Hepatocyte (in vitro differentiated cells): ENCODE results near the gene CCL2. TPM values are rescaled to one million over a fixed set of nuclear protein-coding genes. Genes with fewer than 3 reads are reported as not detected.
"Not testable (repeated sequence)": the region's sequence is repeated elsewhere in the genome, so short reads cannot be mapped to it uniquely, and the experiment has no call there.

Experiments used
- DNase-seq: peaks from one replicate; pipeline ENCODE4 v3.0.0-alpha.2; 2016; ENCODE audit warnings: low spot score
- H2AFZ ChIP-seq: fragments of 200-600 bp; sonication (generic); 2 replicates; pipeline ENCODE4 v1.6.0; 2016; ENCODE audit warnings: antibody characterized with exemption, mild to moderate bottlenecking
- H3K27ac ChIP-seq: fragments of 200-600 bp; sonication (generic); 2 replicates; pipeline ENCODE4 v1.5.1; 2016; ENCODE audit warnings: mild to moderate bottlenecking
- H3K27me3 ChIP-seq: fragments of 200-600 bp; sonication (generic); 2 replicates; pipeline ENCODE4 v1.6.1; 2016
- H3K36me3 ChIP-seq: fragments of 200-600 bp; sonication (generic); replicated peaks from 2 replicates; pipeline ENCODE4 v1.5.1; 2016; ENCODE audit warnings: low read depth; ENCODE audit not compliant: insufficient read depth
- H3K4me1 ChIP-seq: fragments of 200-600 bp; sonication (generic); 2 replicates; pipeline ENCODE4 v1.5.1; 2016; ENCODE audit warnings: mild to moderate bottlenecking, moderate library complexity; ENCODE audit not compliant: insufficient read depth
- H3K4me2 ChIP-seq: fragments of 200-600 bp; sonication (generic); 2 replicates; pipeline ENCODE4 v1.6.0; 2016
- H3K4me3 ChIP-seq: fragments of 200-600 bp; sonication (generic); 2 replicates; pipeline ENCODE4 v1.5.1; 2016; ENCODE audit warnings: mild to moderate bottlenecking
- H3K79me2 ChIP-seq: fragments of 200-600 bp; sonication (generic); 2 replicates; pipeline ENCODE4 v1.6.0; 2017; ENCODE audit warnings: mild to moderate bottlenecking
- H3K9me2 ChIP-seq: fragments of 200-600 bp; sonication (generic); replicated peaks from 2 replicates; pipeline ENCODE4 v1.6.0; 2017; ENCODE audit warnings: mild to moderate bottlenecking; ENCODE audit not compliant: insufficient read depth
- H3K9me3 ChIP-seq: fragments of 200-600 bp; sonication (generic); 2 replicates; pipeline ENCODE4 v1.5.1; 2016; ENCODE audit warnings: low read depth, mild to moderate bottlenecking
- H4K20me1 ChIP-seq: fragments of 200-600 bp; sonication (generic); 2 replicates; pipeline ENCODE4 v1.6.0; 2016; ENCODE audit warnings: mild to moderate bottlenecking; ENCODE audit not compliant: insufficient read depth, poor library complexity, severe bottlenecking
- EZH2 ChIP-seq: fragments of 200-600 bp; sonication (generic); IDR thresholded peaks from 2 replicates; pipeline ENCODE4 v1.6.1; 2016; ENCODE audit warnings: antibody characterized with exemption, mild to moderate bottlenecking, borderline replicate concordance
- EZH2phosphoT487 ChIP-seq: fragments of 200-600 bp; sonication (generic); IDR thresholded peaks from one replicate; pipeline ENCODE4 v1.6.1; 2018; ENCODE audit warnings: antibody characterized with exemption, mild to moderate bottlenecking, low read depth, moderate library complexity; ENCODE audit not compliant: unreplicated experiment, severe bottlenecking
- WGBS: methylation state at CpG from one replicate; pipeline ENCODE4 v1.1.6; 2016; ENCODE audit warnings: low lambda C conversion rate; ENCODE audit errors: missing lambda C conversion rate; 5-methylcytosine and 5-hydroxymethylcytosine counted together
- polyA plus RNA-seq: library from polyadenylated mRNA; unstranded; fragments of >200 nt; fragmentation: Nextera tagmentation; extraction: Ambion mirVana; gene quantifications from 2 replicates; pipeline ENCODE4 v1.2.1, GENCODE V29; 2016
- total RNA-seq: library from RNA; depleted of rRNA; stranded (reverse); fragments of >200 nt; gene quantifications from 2 replicates; pipeline ENCODE4 v1.2.3, GENCODE V29; 2014
- TF ChIP-seq, protein P1 (sequence below): fragments of 200-600 bp; sonication (generic); IDR thresholded peaks from 2 replicates; pipeline ENCODE4 v1.5.1; 2016; ENCODE audit warnings: antibody characterized with exemption, mild to moderate bottlenecking; ENCODE audit not compliant: poor library complexity

CCL2 gene
- total and polyA plus RNA-seq, 2 experiments from 2014 or later: 27.4 to 54.0 TPM

GRCh38 chr17:34225046-34225445, 30.0 kb upstream of the CCL2 start:
- H2AFZ ChIP-seq: no peak overlapping the region
- TF ChIP-seq EZH2 (no peak), EZH2phosphoT487 (no peak)
- TF ChIP-seq, protein P1, sequence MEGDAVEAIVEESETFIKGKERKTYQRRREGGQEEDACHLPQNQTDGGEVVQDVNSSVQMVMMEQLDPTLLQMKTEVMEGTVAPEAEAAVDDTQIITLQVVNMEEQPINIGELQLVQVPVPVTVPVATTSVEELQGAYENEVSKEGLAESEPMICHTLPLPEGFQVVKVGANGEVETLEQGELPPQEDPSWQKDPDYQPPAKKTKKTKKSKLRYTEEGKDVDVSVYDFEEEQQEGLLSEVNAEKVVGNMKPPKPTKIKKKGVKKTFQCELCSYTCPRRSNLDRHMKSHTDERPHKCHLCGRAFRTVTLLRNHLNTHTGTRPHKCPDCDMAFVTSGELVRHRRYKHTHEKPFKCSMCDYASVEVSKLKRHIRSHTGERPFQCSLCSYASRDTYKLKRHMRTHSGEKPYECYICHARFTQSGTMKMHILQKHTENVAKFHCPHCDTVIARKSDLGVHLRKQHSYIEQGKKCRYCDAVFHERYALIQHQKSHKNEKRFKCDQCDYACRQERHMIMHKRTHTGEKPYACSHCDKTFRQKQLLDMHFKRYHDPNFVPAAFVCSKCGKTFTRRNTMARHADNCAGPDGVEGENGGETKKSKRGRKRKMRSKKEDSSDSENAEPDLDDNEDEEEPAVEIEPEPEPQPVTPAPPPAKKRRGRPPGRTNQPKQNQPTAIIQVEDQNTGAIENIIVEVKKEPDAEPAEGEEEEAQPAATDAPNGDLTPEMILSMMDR: no peak
- 89% methylated on average over 9 of the region's 9 CpGs for WGBS
- H3K27ac ChIP-seq: no peak overlapping the region
- peaks cover 3% of the 10 kb centered on the region for H3K27me3 ChIP-seq
- no peak for DNase-seq
- no peaks in the 10 kb centered on the region for H3K4me1 ChIP-seq
- H4K20me1 ChIP-seq: no peaks in the 10 kb centered on the region
- H3K4me2 ChIP-seq: no peak overlapping the region
- H3K4me3 ChIP-seq: no peak overlapping the region
- H3K79me2 ChIP-seq: no peaks in the 10 kb centered on the region
- no peaks in the 10 kb centered on the region for H3K9me3 ChIP-seq
- H3K9me2 ChIP-seq: no peaks in the 10 kb centered on the region
- H3K36me3 ChIP-seq: no peaks in the 10 kb centered on the region

- WGBS: 62% methylated on average over 3 of the region's 3 CpGs
- Histone ChIP-seq H3K27me3 (peaks cover 3% of the 10 kb centered on the region), H3K27ac (no peak overlapping the region), H3K4me2 (no peak overlapping the region), H3K9me3 (no peaks in the 10 kb centered on the region), H3K4me1 (no peaks in the 10 kb centered on the region), H3K4me3 (no peak overlapping the region), H3K79me2 (no peaks in the 10 kb centered on the region), H3K9me2 (no peaks in the 10 kb centered on the region), H2AFZ (no peak overlapping the region), H4K20me1 (no peaks in the 10 kb centered on the region), H3K36me3 (no peaks in the 10 kb centered on the region)
- no peak for DNase-seq
- no peak for TF ChIP-seq EZH2phosphoT487
- TF ChIP-seq, protein P1: no peak
- no peak for TF ChIP-seq EZH2
These were observed 28.9 kb upstream of the CCL2 start for GRCh38 chr17:34226011-34226743.

DNA sequence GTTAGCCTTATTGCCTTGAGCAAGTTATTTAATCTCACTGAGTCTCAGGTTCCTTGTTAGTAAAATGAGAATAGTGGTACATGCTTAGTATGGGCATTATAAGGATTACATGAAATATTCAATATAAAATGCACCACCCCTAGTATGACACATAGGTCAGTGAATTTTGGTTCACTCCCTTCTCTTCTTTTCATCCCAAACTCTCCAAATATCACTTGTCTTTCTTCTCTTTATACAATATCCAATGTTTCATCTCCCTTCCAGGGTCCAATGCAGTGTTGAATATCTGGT, 28.4 kb upstream of the CCL2 start:
- Histone ChIP-seq H3K4me2 (no peak overlapping the region), H4K20me1 (no peaks in the 10 kb centered on the region), H3K4me1 (no peaks in the 10 kb centered on the region), H3K27me3 (peaks cover 3% of the 10 kb centered on the region), H3K4me3 (no peak overlapping the region), H3K27ac (no peak overlapping the region), H3K79me2 (no peaks in the 10 kb centered on the region), H2AFZ (no peak overlapping the region), H3K36me3 (no peaks in the 10 kb centered on the region), H3K9me3 (no peaks in the 10 kb centered on the region), H3K9me2 (no peaks in the 10 kb centered on the region)
- no peak for DNase-seq
- TF ChIP-seq, protein P1: no peak
- no peak for TF ChIP-seq EZH2
- TF ChIP-seq EZH2phosphoT487: no peak

GRCh38 chr17:34227293-34227692, 27.8 kb upstream of the CCL2 start:
- not testable (repeated sequence) for DNase-seq

More at GRCh38 chr17:34227293-34227692, 27.8 kb upstream of the CCL2 start:
- H3K9me2 ChIP-seq, H3K36me3 ChIP-seq, H3K9me3 ChIP-seq, H3K4me1 ChIP-seq, H3K27ac ChIP-seq, H3K27me3 ChIP-seq, H3K79me2 ChIP-seq, H3K4me2 ChIP-seq, H2AFZ ChIP-seq, H3K4me3 ChIP-seq, H4K20me1 ChIP-seq: not testable (repeated sequence)
- 78% methylated on average over 2 of the region's 2 CpGs for WGBS
